AG08395 (cell line): ENCODE results near the gene ATXN2.
"Not testable (repeated sequence)": the region's sequence is repeated elsewhere in the genome, so short reads cannot be mapped to it uniquely, and the experiment has no call there.

ENCODE experiments used
- DNase-seq: peaks from one replicate; pipeline ENCODE4 v3.0.0; 2012; ENCODE audit warnings: mixed read lengths, low spot score

ATXN2 gene

GRCh38 chr12:111414711-111415252, 184.3 kb downstream of the ATXN2 start:
- DNase-seq, result no peak

GRCh38 chr12:111413442-111414086, 185.6 kb downstream of the ATXN2 start:
- peak; percentile 61 for DNase-seq

- DNase-seq, result no peak
These were observed 186.2 kb downstream of the ATXN2 start for GRCh38 chr12:111412830-111413441.

GRCh38 chr12:111412007-111412829, 186.9 kb downstream of the ATXN2 start:
- DNase-seq, result no peak

- DNase-seq, result no peak
These were observed 187.8 kb downstream of the ATXN2 start for GRCh38 chr12:111411185-111411764.

- no peak for DNase-seq
These were observed 188.5 kb downstream of the ATXN2 start for GRCh38 chr12:111410431-111411184.

GRCh38 chr12:111409780-111410430, 189.2 kb downstream of the ATXN2 start:
- peak; percentile 67 for DNase-seq

GRCh38 chr12:111409403-111409779, 189.7 kb downstream of the ATXN2 start:
- DNase-seq, result no peak

GRCh38 chr12:111408686-111409402, 190.3 kb downstream of the ATXN2 start:
- DNase-seq, result no peak

- DNase-seq, result no peak
These were observed 191.0 kb downstream of the ATXN2 start for GRCh38 chr12:111408116-111408440.

- DNase-seq, result no peak
These were observed 191.6 kb downstream of the ATXN2 start for GRCh38 chr12:111407377-111408115.

GRCh38 chr12:111406474-111407376, 192.4 kb downstream of the ATXN2 start:
- no peak for DNase-seq

GRCh38 chr12:111405859-111406473, 193.1 kb downstream of the ATXN2 start, which contains the start of gene SH2B3:
SH2B3 (plus strand) TSS chr12:111405923; CDS start chr12:111418146, 12,223 bp downstream.
- DNase-seq, result no peak

- DNase-seq, result peak; percentile 95
These were observed 193.8 kb downstream of the ATXN2 start for GRCh38 chr12:111405149-111405858.

GRCh38 chr12:111404362-111405148, 194.6 kb downstream of the ATXN2 start:
- no peak for DNase-seq

- DNase-seq, result not testable (repeated sequence)
These were observed 196.7 kb downstream of the ATXN2 start for GRCh38 chr12:111402490-111402824.
